Activated CD4-positive, alpha-beta T cell treated with anti-CD3 and anti-CD28 coated beads, Interleukin-2, amount 10 ng/mL, durations not matched to agents 7 days and 5 days (primary cell): ENCODE results near the gene MACC1. TPM values are rescaled to one million over a fixed set of nuclear protein-coding genes. Genes with fewer than 3 reads are reported as not detected.
A peak's percentile ranks its signal among the peaks of the same experiment; 100 is the strongest.
"Not testable (repeated sequence)": the region's sequence is repeated elsewhere in the genome, so short reads cannot be mapped to it uniquely, and the experiment has no call there.

Experiments used
- CTCF ChIA-PET: fragments of 350-600 bp; sonication (Branson Sonifier 250); formaldehyde crosslinking; loops from one replicate; lab custom pipeline; 2021; ENCODE audit warnings: antibody characterized with exemption; lab: Charles Lee
- POLR2A ChIA-PET: fragments of 350-600 bp; sonication (Branson Sonifier 250); formaldehyde crosslinking; loops from one replicate; lab custom pipeline; 2021; ENCODE audit warnings: antibody characterized with exemption; lab: Charles Lee
- DNase-seq: peaks from one replicate; pipeline ENCODE4 v3.0.0-alpha.2; 2020
- H3K27ac Mint-ChIP-seq: one replicate; pipeline ENCODE4 v1.8.0; 2021; ENCODE audit warnings: mild to moderate bottlenecking, moderate library complexity, mixed read lengths
- H3K27me3 Mint-ChIP-seq: one replicate; pipeline ENCODE4 v1.8.0; 2021; ENCODE audit warnings: mixed read lengths
- H3K36me3 Mint-ChIP-seq: one replicate; pipeline ENCODE4 v1.8.0; 2021; ENCODE audit warnings: low read depth, mixed read lengths
- H3K4me1 Mint-ChIP-seq: one replicate; pipeline ENCODE4 v1.8.0; 2021; ENCODE audit warnings: mixed read lengths
- H3K4me3 Mint-ChIP-seq: one replicate; pipeline ENCODE4 v1.8.0; 2021; ENCODE audit warnings: mild to moderate bottlenecking, moderate library complexity, mixed read lengths
- H3K9me3 Mint-ChIP-seq: one replicate; pipeline ENCODE4 v1.8.0; 2021; ENCODE audit warnings: mixed read lengths
- total RNA-seq, 2 experiments: library from RNA; stranded (reverse); gene quantifications; one replicate each; pipeline ENCODE4 v1.2.3, GENCODE V29; 2021

MACC1 gene
- total RNA-seq, 2 experiments from 2014 or later: 0.06 to 0.22 TPM

- no peaks in the 10 kb centered on the region for H3K27me3 Mint-ChIP-seq
- DNase-seq: no peak
- ChIA-PET CTCF (no interaction called here), POLR2A (no interaction called here)
- no peaks in the 10 kb centered on the region for H3K4me1 Mint-ChIP-seq
- no peak overlapping the region for H3K27ac Mint-ChIP-seq
- no peak overlapping the region for H3K4me3 Mint-ChIP-seq
- no peaks in the 10 kb centered on the region for H3K9me3 Mint-ChIP-seq
- H3K36me3 Mint-ChIP-seq: no peaks in the 10 kb centered on the region
These were observed 95.8 kb downstream of the MACC1 start for GRCh38 chr7:20121404-20121803.

GRCh38 chr7:20120611-20121168 is 96.5 kb downstream of the MACC1 start:
- H3K27ac Mint-ChIP-seq, H3K36me3 Mint-ChIP-seq, H3K4me3 Mint-ChIP-seq, DNase-seq, CTCF ChIA-PET, H3K4me1 Mint-ChIP-seq, H3K9me3 Mint-ChIP-seq, POLR2A ChIA-PET, H3K27me3 Mint-ChIP-seq: not testable (repeated sequence)

GRCh38 chr7:20116869-20117268 is 100.3 kb downstream of the MACC1 start:
- no peaks in the 10 kb centered on the region for H3K9me3 Mint-ChIP-seq
- H3K27me3 Mint-ChIP-seq: no peaks in the 10 kb centered on the region
- DNase-seq: no peak
- H3K27ac Mint-ChIP-seq: no peak overlapping the region
- H3K4me1 Mint-ChIP-seq: peaks cover 25% of the 10 kb centered on the region
- no peak overlapping the region for H3K4me3 Mint-ChIP-seq
- CTCF ChIA-PET: no interaction called here
- H3K36me3 Mint-ChIP-seq: no peaks in the 10 kb centered on the region
- POLR2A ChIA-PET: no interaction called here

- Mint-ChIP-seq H3K27ac (no peak overlapping the region), H3K4me1 (peaks cover 29% of the 10 kb centered on the region), H3K27me3 (peaks cover 2% of the 10 kb centered on the region), H3K9me3 (no peaks in the 10 kb centered on the region), H3K4me3 (no peak overlapping the region), H3K36me3 (no peaks in the 10 kb centered on the region)
- CTCF ChIA-PET: no interaction called here
- DNase-seq: peak; percentile 15
- POLR2A ChIA-PET: no interaction called here
These were observed 102.7 kb downstream of the MACC1 start for GRCh38 chr7:20114468-20114867.

- POLR2A ChIA-PET: no interaction called here
- no peaks in the 10 kb centered on the region for H3K9me3 Mint-ChIP-seq
- H3K4me3 Mint-ChIP-seq: no peak overlapping the region
- H3K27ac Mint-ChIP-seq: peak overlapping the region; percentile 54
- CTCF ChIA-PET: interaction anchor here (1.2 kb wide), 1 partner anchor 10 kb away, joined by 3 read pairs; no protein-coding TSS in a partner anchor
- no peak for DNase-seq
- H3K27me3 Mint-ChIP-seq: peaks cover 4% of the 10 kb centered on the region
- no peaks in the 10 kb centered on the region for H3K36me3 Mint-ChIP-seq
- H3K4me1 Mint-ChIP-seq: peaks cover 29% of the 10 kb centered on the region
These were observed 103.7 kb downstream of the MACC1 start for GRCh38 chr7:20113427-20114027.

- Mint-ChIP-seq H3K27ac (no peak overlapping the region), H3K36me3 (no peaks in the 10 kb centered on the region), H3K4me1 (peaks cover 29% of the 10 kb centered on the region), H3K9me3 (no peaks in the 10 kb centered on the region), H3K4me3 (no peak overlapping the region), H3K27me3 (peaks cover 4% of the 10 kb centered on the region)
- CTCF ChIA-PET: interaction anchor here (1.2 kb wide), 1 partner anchor 9 kb away, joined by 3 read pairs; no protein-coding TSS in a partner anchor
- DNase-seq: no peak
- POLR2A ChIA-PET: no interaction called here
These were observed 104.5 kb downstream of the MACC1 start for GRCh38 chr7:20112696-20113095.

- H3K27ac Mint-ChIP-seq: no peak overlapping the region
- H3K27me3 Mint-ChIP-seq: peaks cover 8% of the 10 kb centered on the region
- no peak for DNase-seq
- no peaks in the 10 kb centered on the region for H3K9me3 Mint-ChIP-seq
- peaks cover 29% of the 10 kb centered on the region for H3K4me1 Mint-ChIP-seq
- no peaks in the 10 kb centered on the region for H3K36me3 Mint-ChIP-seq
- CTCF ChIA-PET: interaction anchor here (1.2 kb wide), 1 partner anchor 8 kb away, joined by 3 read pairs; no protein-coding TSS in a partner anchor
- no peak overlapping the region for H3K4me3 Mint-ChIP-seq
- POLR2A ChIA-PET: no interaction called here
These were observed 105.2 kb downstream of the MACC1 start for GRCh38 chr7:20111821-20112542.

GRCh38 chr7:20107582-20107981 is 109.6 kb downstream of the MACC1 start:
- Mint-ChIP-seq H3K27ac (no peak overlapping the region), H3K4me3 (no peak overlapping the region), H3K4me1 (peaks cover 9% of the 10 kb centered on the region), H3K27me3 (peaks cover 8% of the 10 kb centered on the region), H3K9me3 (no peaks in the 10 kb centered on the region), H3K36me3 (no peaks in the 10 kb centered on the region)
- no peak for DNase-seq
- ChIA-PET CTCF (no interaction called here), POLR2A (no interaction called here)

- Mint-ChIP-seq H3K9me3 (no peaks in the 10 kb centered on the region), H3K27ac (no peak overlapping the region), H3K4me3 (no peak overlapping the region), H3K36me3 (no peaks in the 10 kb centered on the region), H3K4me1 (no peaks in the 10 kb centered on the region), H3K27me3 (peaks cover 6% of the 10 kb centered on the region)
- no peak for DNase-seq
- ChIA-PET CTCF (interaction anchor here (1.1 kb wide), 1 partner anchor 8 kb away, joined by 3 read pairs; no protein-coding TSS in a partner anchor), POLR2A (no interaction called here)
These were observed 112.5 kb downstream of the MACC1 start for GRCh38 chr7:20104696-20105095.

- Mint-ChIP-seq H3K9me3 (no peaks in the 10 kb centered on the region), H3K36me3 (no peaks in the 10 kb centered on the region), H3K4me3 (no peak overlapping the region), H3K27me3 (peaks cover 4% of the 10 kb centered on the region), H3K4me1 (no peaks in the 10 kb centered on the region), H3K27ac (no peak overlapping the region)
- POLR2A ChIA-PET: no interaction called here
- DNase-seq: no peak
- CTCF ChIA-PET: no interaction called here
These were observed 114.2 kb downstream of the MACC1 start for GRCh38 chr7:20102982-20103381.

- no peak overlapping the region for H3K4me3 Mint-ChIP-seq
- POLR2A ChIA-PET: no interaction called here
These were observed 121.3 kb downstream of the MACC1 start for GRCh38 chr7:20095862-20096261.

GRCh38 chr7:20095436-20095835 is 121.7 kb downstream of the MACC1 start:
- H3K9me3 Mint-ChIP-seq: peaks cover 4% of the 10 kb centered on the region
- ChIA-PET CTCF (no interaction called here), POLR2A (no interaction called here)
- no peaks in the 10 kb centered on the region for H3K36me3 Mint-ChIP-seq
- H3K4me3 Mint-ChIP-seq: no peak overlapping the region
- no peaks in the 10 kb centered on the region for H3K4me1 Mint-ChIP-seq
- DNase-seq: no peak
- H3K27ac Mint-ChIP-seq: no peak overlapping the region
- no peaks in the 10 kb centered on the region for H3K27me3 Mint-ChIP-seq

More at GRCh38 chr7:20095862-20096261, 121.3 kb downstream of the MACC1 start:
- H3K4me1 Mint-ChIP-seq: no peaks in the 10 kb centered on the region
- H3K27me3 Mint-ChIP-seq: no peaks in the 10 kb centered on the region
- CTCF ChIA-PET: no interaction called here
- no peak overlapping the region for H3K27ac Mint-ChIP-seq
- H3K36me3 Mint-ChIP-seq: no peaks in the 10 kb centered on the region
- peaks cover 4% of the 10 kb centered on the region for H3K9me3 Mint-ChIP-seq
- no peak for DNase-seq

- H3K4me1 Mint-ChIP-seq: no peaks in the 10 kb centered on the region
- H3K27me3 Mint-ChIP-seq: no peaks in the 10 kb centered on the region
- H3K36me3 Mint-ChIP-seq: no peaks in the 10 kb centered on the region
- H3K4me3 Mint-ChIP-seq: no peak overlapping the region
- ChIA-PET POLR2A (no interaction called here), CTCF (no interaction called here)
- peak overlapping the region; percentile 15 for H3K27ac Mint-ChIP-seq
- peaks cover 4% of the 10 kb centered on the region for H3K9me3 Mint-ChIP-seq
- no peak for DNase-seq
These were observed 127.8 kb downstream of the MACC1 start for GRCh38 chr7:20089431-20089830.
